Umbilical cord (tissue), 2 donors: ENCODE measurements around the gene PTPRG. TPM values are rescaled to one million over a fixed set of nuclear protein-coding genes. Genes with fewer than 3 reads are reported as not detected.

Experiments used
- DNase-seq: peaks from one replicate; pipeline ENCODE4 v3.0.0-alpha.2; 2015; ENCODE audit warnings: low spot score
- total RNA-seq: library from RNA; depleted of rRNA; stranded (reverse); fragments of >200 nt; gene quantifications from one replicate; pipeline ENCODE4 v1.2.3, GENCODE V29; 2014; ENCODE audit warnings: low replicate concordance; ENCODE audit not compliant: insufficient read depth

Gene PTPRG
- total RNA-seq, 1 donor from 2014 or later: 84.0 TPM

DNA sequence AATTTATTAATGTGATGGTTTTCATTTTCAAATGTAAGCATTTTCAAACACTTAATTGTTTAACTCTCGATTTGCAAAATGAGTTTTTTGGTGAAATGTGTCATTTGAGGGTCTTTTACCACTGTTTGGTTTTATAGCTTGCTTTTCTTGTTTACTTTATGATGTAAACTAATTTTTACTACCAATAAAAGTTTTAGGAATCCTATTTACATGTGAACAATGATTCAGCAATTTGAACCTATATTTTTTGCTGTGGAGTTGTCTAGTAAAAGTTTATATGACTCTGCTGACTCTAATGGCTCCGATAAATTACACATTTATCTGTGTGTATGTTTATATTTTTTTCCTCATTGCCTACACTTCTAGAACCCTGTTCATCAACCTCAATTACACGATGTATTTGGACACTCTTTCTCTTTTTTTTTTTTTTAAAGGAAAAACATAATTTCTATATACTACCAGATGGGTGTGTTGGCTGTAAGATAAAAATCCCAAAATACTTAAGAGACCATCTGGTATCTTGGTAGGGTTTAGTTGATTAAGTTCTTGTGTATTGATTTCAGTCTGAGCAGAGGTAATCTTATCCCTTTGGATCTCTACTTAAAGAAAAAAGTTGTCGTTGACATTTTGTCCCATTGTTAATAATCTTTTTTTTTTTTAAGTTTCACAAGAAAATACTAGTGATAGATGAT lies 89.5 kb downstream of the PTPRG start:
- no peak for DNase-seq

DNA sequence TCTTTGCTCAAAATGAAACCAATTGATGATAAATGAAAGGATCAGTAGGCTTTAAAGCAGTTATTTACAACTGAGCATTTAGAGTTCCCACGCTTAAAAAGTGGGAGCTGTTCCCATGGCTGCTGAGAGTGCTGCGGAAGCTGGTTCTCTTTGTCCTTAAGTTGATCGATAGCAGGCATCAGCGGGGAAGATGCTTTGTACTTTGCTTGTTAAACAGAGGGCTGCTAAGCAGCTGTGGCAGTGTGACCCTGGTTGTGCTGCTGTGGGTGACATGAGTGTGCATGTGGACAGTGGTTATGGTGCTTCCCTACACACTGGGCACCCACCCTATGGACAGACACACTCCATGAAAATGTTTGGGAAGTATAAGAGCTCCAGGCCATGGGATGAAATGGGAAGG lies 96.3 kb downstream of the PTPRG start:
- no peak for DNase-seq

DNA sequence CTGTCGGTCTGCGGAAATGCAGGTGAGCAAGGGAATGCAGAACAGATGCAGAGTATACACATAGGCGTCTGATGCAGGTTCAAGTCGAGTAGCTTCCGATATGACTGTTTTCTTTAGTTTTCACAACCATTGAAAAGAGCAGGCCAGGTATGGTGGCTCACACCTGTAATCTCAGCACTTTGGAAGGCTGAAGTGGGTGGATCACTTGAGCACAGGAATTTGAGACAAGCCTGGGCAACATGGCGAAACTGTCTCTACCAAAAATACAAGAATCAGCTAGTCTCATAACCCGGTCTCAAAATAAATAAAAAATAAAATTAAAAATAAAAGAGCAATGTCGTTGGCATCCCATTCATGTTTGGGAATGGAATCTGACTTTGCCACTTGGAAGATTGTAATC lies 101.5 kb downstream of the PTPRG start:
- no peak for DNase-seq

DNA sequence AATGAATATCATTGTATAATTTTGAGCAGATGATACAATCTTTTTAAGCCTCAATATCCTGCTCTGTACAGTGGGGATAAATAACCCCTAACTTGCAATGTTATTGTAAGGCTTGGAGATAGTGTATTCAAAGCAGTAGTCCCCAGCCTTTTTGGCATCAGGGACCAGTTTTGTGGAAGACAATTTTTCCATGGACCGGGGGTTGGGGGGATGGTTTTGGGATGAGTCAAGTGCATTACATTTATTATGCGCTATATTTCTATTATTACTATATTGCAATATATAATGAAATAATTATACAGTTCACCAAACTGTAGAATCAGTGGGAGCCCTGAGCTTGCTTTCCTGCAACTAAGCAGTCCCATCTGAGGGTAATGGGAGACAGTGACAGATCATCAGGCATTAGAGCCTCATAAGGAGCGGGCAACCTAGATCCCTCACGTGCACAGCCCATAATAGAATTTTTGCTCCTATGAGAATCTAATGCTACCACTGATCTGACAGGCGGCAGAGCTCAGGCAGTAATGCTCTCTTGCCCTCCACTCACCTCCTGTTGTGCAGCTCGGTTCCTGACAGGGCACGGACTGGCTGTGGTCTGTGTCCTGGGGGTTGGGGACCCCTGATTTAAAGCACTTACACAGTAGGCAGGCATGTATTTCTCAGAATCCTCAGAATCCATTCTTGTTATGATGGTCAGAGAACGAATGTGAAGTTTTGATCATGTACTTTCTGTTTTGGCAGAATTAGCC lies 102.2 kb downstream of the PTPRG start:
- DNase-seq: no peak

DNA sequence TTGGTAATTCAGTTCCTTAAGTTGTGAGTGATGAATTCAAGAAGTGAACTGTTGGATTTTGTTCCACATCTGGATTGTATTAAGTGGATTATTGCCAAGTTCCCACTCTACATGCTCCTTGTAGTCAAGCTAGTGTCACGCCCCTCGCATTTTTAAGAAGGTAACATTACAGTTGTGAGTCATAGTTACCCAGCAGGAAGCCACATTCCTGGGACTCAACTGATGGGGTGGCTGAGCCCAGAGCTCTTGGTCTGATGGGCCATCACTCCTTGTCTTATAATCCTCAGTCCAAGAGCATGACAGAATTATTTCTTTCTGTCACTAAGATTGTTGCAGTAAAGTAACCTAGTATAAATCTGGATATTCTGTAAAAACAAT lies 102.7 kb downstream of the PTPRG start:
- peak; percentile 93 for DNase-seq

- peak; percentile 60 for DNase-seq
Observed at GRCh38 chr3:61665121-61665520, 103.8 kb downstream of the PTPRG start.

- DNase-seq: peak; percentile 86
Observed at GRCh38 chr3:61665987-61666386, 104.6 kb downstream of the PTPRG start.

GRCh38 chr3:61666615-61667330 lies 105.4 kb downstream of the PTPRG start:
- no peak for DNase-seq

- DNase-seq: no peak
Observed at GRCh38 chr3:61667383-61667782, 106.0 kb downstream of the PTPRG start.

- DNase-seq: no peak
Observed at GRCh38 chr3:61667814-61668213, 106.4 kb downstream of the PTPRG start.

- no peak for DNase-seq
Observed at GRCh38 chr3:61668317-61668864, 107.0 kb downstream of the PTPRG start.

- DNase-seq: no peak
Observed at GRCh38 chr3:61669203-61669602, 107.8 kb downstream of the PTPRG start.

- DNase-seq: no peak
Observed at GRCh38 chr3:61669668-61670299, 108.4 kb downstream of the PTPRG start.

- DNase-seq: no peak
Observed at GRCh38 chr3:61673651-61674050, 112.3 kb downstream of the PTPRG start.

- DNase-seq: no peak
Observed at GRCh38 chr3:61674596-61674995, 113.2 kb downstream of the PTPRG start.

DNA sequence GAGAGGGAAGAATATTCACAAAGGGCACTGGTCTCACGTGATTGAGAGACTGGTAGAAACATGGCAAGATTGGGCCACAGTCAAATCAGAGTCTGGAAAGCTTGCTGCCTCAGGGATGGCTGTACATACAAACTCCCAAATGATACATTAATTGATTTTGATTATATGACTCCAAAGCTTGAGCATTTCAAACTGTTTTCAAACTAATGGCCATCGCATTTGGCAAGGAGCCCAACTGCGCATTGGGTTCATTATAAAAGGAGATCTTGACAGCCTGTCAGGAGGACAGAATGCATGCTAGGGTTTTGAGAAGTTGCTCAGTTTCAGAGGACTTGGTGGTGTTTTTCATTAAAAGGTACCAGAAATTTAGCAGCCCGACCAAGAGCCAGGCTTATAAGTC lies 117.7 kb downstream of the PTPRG start:
- no peak for DNase-seq

DNA sequence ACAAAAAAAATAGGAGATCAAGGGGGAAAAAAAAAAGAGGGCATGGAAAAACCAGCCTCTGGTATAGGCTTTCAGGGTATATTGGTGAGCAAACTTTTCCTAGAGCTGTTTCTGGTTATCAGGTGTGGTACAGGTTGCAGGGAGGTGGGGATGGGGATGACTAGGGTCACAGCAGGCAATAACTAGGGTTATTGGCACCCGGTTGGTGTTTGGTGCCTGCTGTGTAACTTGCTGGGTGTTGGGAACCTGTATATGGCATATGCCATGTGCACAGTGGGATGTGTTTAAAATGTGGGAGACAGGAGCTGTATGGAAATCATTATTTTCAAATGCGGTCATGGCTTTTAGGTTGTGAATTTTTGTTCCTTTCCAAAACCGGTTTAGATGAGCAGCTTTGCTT lies 119.2 kb downstream of the PTPRG start:
- DNase-seq: no peak

GRCh38 chr3:61681636-61682035 lies 120.3 kb downstream of the PTPRG start:
- DNase-seq: no peak

GRCh38 chr3:61682671-61683548 lies 121.5 kb downstream of the PTPRG start:
- DNase-seq: no peak

GRCh38 chr3:61683549-61684236 lies 122.3 kb downstream of the PTPRG start:
- no peak for DNase-seq
